Brain microvascular endothelial cell (primary cell): Measurements from ENCODE around the gene PRMT3.

Source experiments
- DNase-seq: peaks from one replicate; pipeline ENCODE4 v3.0.0-alpha.2; 2020
- H3K27ac ChIP-seq: fragments of 250-450 bp; sonication (Bioruptor Pico); 2 replicates; pipeline ENCODE4 v1.5.1; 2020; ENCODE audit warnings: mild to moderate bottlenecking, moderate library complexity
- H3K27me3 ChIP-seq: fragments of 250-450 bp; sonication (Bioruptor Pico); replicated peaks from 2 replicates; pipeline ENCODE4 v1.5.1; 2020; ENCODE audit warnings: mild to moderate bottlenecking
- H3K36me3 ChIP-seq: fragments of 250-450 bp; sonication (Bioruptor Pico); replicated peaks from 2 replicates; pipeline ENCODE4 v1.5.1; 2020; ENCODE audit warnings: mild to moderate bottlenecking
- H3K4me3 ChIP-seq: 2 replicates; pipeline ENCODE4 v1.5.1; 2011; ENCODE audit warnings: low read depth, mild to moderate bottlenecking, control low read depth, low read length, moderate library complexity
- CTCF ChIP-seq: IDR thresholded peaks from 2 replicates; pipeline ENCODE4 v1.5.1; 2011; ENCODE audit warnings: low read depth, mild to moderate bottlenecking, moderate library complexity, low read length, control low read depth, inconsistent platforms; ENCODE audit errors: missing control alignments
- in situ Hi-C: cut with HindIII; loops from 2 replicates; pipeline ENCODE4 v1.10.0; 2017; ENCODE audit warnings: low sequenced_read_pairs, low pct_ligation_motif_present

Gene PRMT3

GRCh38 chr11:20518323-20518834 lies 130.9 kb downstream of the PRMT3 start:
- TF ChIP-seq CTCF = no peak
- no peaks in the 10 kb centered on the region for H3K27me3 ChIP-seq
- no peak overlapping the region for H3K27ac ChIP-seq
- DNase-seq = no peak
- H3K36me3 ChIP-seq = no peaks in the 10 kb centered on the region
- H3K4me3 ChIP-seq = no peak overlapping the region
- in situ Hi-C loops = no loop called here

GRCh38 chr11:20522536-20522935 lies 135.0 kb downstream of the PRMT3 start:
- Histone ChIP-seq H3K36me3 (no peaks in the 10 kb centered on the region), H3K27ac (no peak overlapping the region), H3K27me3 (no peaks in the 10 kb centered on the region), H3K4me3 (no peak overlapping the region)
- no peak for TF ChIP-seq CTCF
- no peak for DNase-seq
- in situ Hi-C loops = no loop called here

- H3K27ac ChIP-seq = no peak overlapping the region
- no peak overlapping the region for H3K4me3 ChIP-seq
- no peaks in the 10 kb centered on the region for H3K36me3 ChIP-seq
- peak; percentile 2 for DNase-seq
- no peak for TF ChIP-seq CTCF
- in situ Hi-C loops = no loop called here
- H3K27me3 ChIP-seq = no peaks in the 10 kb centered on the region
These were observed 142.2 kb downstream of the PRMT3 start for GRCh38 chr11:20529757-20530156.

GRCh38 chr11:20530942-20531703 lies 143.6 kb downstream of the PRMT3 start:
- no peaks in the 10 kb centered on the region for H3K27me3 ChIP-seq
- in situ Hi-C loops = no loop called here
- TF ChIP-seq CTCF = no peak
- H3K36me3 ChIP-seq = no peaks in the 10 kb centered on the region
- H3K4me3 ChIP-seq = no peak overlapping the region
- no peak for DNase-seq
- H3K27ac ChIP-seq = no peak overlapping the region

GRCh38 chr11:20535271-20535881 lies 147.9 kb downstream of the PRMT3 start:
- no peak for DNase-seq
- no peaks in the 10 kb centered on the region for H3K27me3 ChIP-seq
- in situ Hi-C loops = no loop called here
- no peak overlapping the region for H3K27ac ChIP-seq
- no peak for TF ChIP-seq CTCF
- no peaks in the 10 kb centered on the region for H3K36me3 ChIP-seq
- no peak overlapping the region for H3K4me3 ChIP-seq
